SK-N-SH (cell line): Measurements from ENCODE around the gene CNTNAP5.

Experiments
- CHD2 ChIP-seq: fragments of 150-350 bp; IDR thresholded peaks from 2 replicates; pipeline ENCODE4 v1.6.1; 2018; ENCODE audit warnings: low read length; ENCODE audit not compliant: partially characterized antibody
- FOXM1 ChIP-seq: IDR thresholded peaks from 2 replicates; pipeline ENCODE4 v1.4.0; 2012; ENCODE audit warnings: low read depth, mild to moderate bottlenecking
- TAF1 ChIP-seq: IDR thresholded peaks from 2 replicates; pipeline ENCODE4 v1.6.1; 2012; ENCODE audit warnings: low read depth, mild to moderate bottlenecking, low read length, moderate library complexity, borderline replicate concordance
- TF ChIP-seq, protein P1 (sequence below): fragments of 200-600 bp; sonication (generic); IDR thresholded peaks from 2 replicates; pipeline ENCODE4 v1.6.1; 2017; ENCODE audit warnings: antibody characterized with exemption, mild to moderate bottlenecking, moderate library complexity

DNA sequence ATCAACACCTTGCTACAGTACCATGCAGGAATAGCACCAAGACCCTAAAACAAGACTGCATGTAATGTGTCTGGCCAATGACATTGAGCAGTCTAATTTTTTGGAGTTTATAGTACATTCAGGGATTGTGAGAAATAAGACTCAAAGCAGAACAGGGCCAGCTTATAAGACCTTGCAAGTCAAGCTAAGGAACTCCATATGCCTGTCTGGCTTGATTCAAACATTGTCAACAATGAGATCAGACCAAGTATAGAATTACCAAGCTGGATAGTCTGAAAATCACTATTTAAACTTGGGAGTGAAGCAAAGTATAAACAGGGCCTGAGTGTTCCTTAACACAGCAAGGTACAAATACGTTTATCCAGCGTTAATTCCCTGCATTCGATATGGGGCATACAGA, 370.9 kb downstream of the CNTNAP5 start:
- TF ChIP-seq, protein P1, sequence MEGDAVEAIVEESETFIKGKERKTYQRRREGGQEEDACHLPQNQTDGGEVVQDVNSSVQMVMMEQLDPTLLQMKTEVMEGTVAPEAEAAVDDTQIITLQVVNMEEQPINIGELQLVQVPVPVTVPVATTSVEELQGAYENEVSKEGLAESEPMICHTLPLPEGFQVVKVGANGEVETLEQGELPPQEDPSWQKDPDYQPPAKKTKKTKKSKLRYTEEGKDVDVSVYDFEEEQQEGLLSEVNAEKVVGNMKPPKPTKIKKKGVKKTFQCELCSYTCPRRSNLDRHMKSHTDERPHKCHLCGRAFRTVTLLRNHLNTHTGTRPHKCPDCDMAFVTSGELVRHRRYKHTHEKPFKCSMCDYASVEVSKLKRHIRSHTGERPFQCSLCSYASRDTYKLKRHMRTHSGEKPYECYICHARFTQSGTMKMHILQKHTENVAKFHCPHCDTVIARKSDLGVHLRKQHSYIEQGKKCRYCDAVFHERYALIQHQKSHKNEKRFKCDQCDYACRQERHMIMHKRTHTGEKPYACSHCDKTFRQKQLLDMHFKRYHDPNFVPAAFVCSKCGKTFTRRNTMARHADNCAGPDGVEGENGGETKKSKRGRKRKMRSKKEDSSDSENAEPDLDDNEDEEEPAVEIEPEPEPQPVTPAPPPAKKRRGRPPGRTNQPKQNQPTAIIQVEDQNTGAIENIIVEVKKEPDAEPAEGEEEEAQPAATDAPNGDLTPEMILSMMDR, result no peak
- no peak for TF ChIP-seq TAF1
- no peak for TF ChIP-seq CHD2
- no peak for TF ChIP-seq FOXM1
